Choroid plexus epithelial cell (primary cell): ENCODE measurements around the gene EXO1.

Experiments
- DNase-seq: peaks from one replicate; pipeline ENCODE4 v3.0.0-alpha.2; 2010; ENCODE audit warnings: low read depth
- H3K4me3 ChIP-seq: 2 replicates; pipeline ENCODE4 v1.5.1; 2011; ENCODE audit warnings: low read depth, mild to moderate bottlenecking, control low read depth, low read length, moderate library complexity
- CTCF ChIP-seq: conservative IDR thresholded peaks from 2 replicates; pipeline ENCODE4 v1.5.1; 2011; ENCODE audit warnings: low read depth, mild to moderate bottlenecking, control low read depth, inconsistent platforms, low read length, moderate library complexity

The EXO1 gene

GRCh38 chr1:241932845-241933244, 84.8 kb downstream of the EXO1 start:
- TF ChIP-seq CTCF, result no peak
- no peak for DNase-seq
- no peak overlapping the region for H3K4me3 ChIP-seq

- TF ChIP-seq CTCF, result no peak
- peak; percentile 57 for DNase-seq
- no peak overlapping the region for H3K4me3 ChIP-seq
Observed at GRCh38 chr1:241934201-241934848, 86.3 kb downstream of the EXO1 start.

- DNase-seq, result no peak
- no peak for TF ChIP-seq CTCF
- no peak overlapping the region for H3K4me3 ChIP-seq
Observed at GRCh38 chr1:241934866-241935265, 86.9 kb downstream of the EXO1 start.
